Kidney (tissue), 14 donors: ENCODE results near the gene C11orf91. TPM values are rescaled to one million over a fixed set of nuclear protein-coding genes. Genes with fewer than 3 reads are reported as not detected.
A peak's percentile ranks its signal among the peaks of the same experiment; 100 is the strongest.

Experiments used
- DNase-seq, 5 donors: peaks; one replicate each; pipeline ENCODE4 v3.0.0-alpha.2; 2013 to 2020
- FAIRE-seq: peaks from 2 replicates; lab custom pipeline; 2012; peaks lifted over from hg19 to GRCh38; lab: Jason Lieb, UNC
- H3K27ac ChIP-seq, 2 donors: one replicate each; pipeline ENCODE4 v1.7.0; 2013; ENCODE audit warnings: low read depth in 2 of 2, low read length in 2 of 2, inconsistent platforms in 1 of 2
- H3K27me3 ChIP-seq: one replicate; pipeline ENCODE4 v1.7.1; 2013; ENCODE audit warnings: low read length, inconsistent platforms; ENCODE audit not compliant: control insufficient read depth, insufficient read depth
- H3K36me3 ChIP-seq, 3 donors: one replicate each; pipeline versions ENCODE4 v1.7.0 to v1.7.1; 2013; ENCODE audit warnings: low read length in 3 of 3, control low read depth in 1 of 3, inconsistent platforms in 1 of 3; ENCODE audit not compliant: insufficient read depth in 3 of 3, control insufficient read depth in 2 of 3
- H3K4me1 ChIP-seq, 3 donors: one replicate each; pipeline versions ENCODE4 v1.7.0 to v1.7.1; 2013; ENCODE audit warnings: low read length in 3 of 3, inconsistent platforms in 1 of 3, low read depth in 1 of 3; ENCODE audit not compliant: control insufficient read depth in 2 of 3, insufficient read depth in 2 of 3
- H3K4me3 ChIP-seq, 3 donors: one replicate each; pipeline versions ENCODE4 v1.7.0 to v1.8.1; 2013; ENCODE audit warnings: low read length in 3 of 3, control low read depth in 1 of 3, inconsistent platforms in 1 of 3
- H3K9ac ChIP-seq, 3 donors: one replicate each; pipeline versions ENCODE4 v1.7.0 to v1.7.1; 2013; ENCODE audit warnings: low read length in 3 of 3, control low read depth in 1 of 3, inconsistent platforms in 1 of 3
- H3K9me3 ChIP-seq, 3 donors: one replicate each; pipeline versions ENCODE4 v1.7.0 to v1.7.1; 2013; ENCODE audit warnings: low read length in 3 of 3, control low read depth in 1 of 3, inconsistent platforms in 1 of 3; ENCODE audit not compliant: control insufficient read depth in 2 of 3, insufficient read depth in 1 of 3
- CTCF ChIP-seq: IDR thresholded peaks from 3 replicates; pipeline ENCODE4 v1.5.1; 2012; ENCODE audit warnings: mild to moderate bottlenecking, moderate library complexity, borderline replicate concordance; ENCODE audit not compliant: insufficient read depth; ENCODE audit errors: extremely low read depth
- intact Hi-C: fragments of 100-400 bp; cut with DNase I; formaldehyde crosslinking; loops from one replicate; pipeline ENCODE4 v1.11.1; 2022
- polyA plus RNA-seq: library from polyadenylated mRNA; stranded (reverse); fragments of 350-450 nt; fragmentation: Illumina TruSeq; extraction: RNeasy Lipid Tissue Mini Kit (QIAGEN cat#74804); gene quantifications from one replicate; pipeline ENCODE4 v1.2.3, GENCODE V29; 2014; ENCODE audit warnings: low read depth, low replicate concordance; ENCODE audit not compliant: insufficient read depth
- total RNA-seq: library from RNA; stranded (reverse); fragmentation: NEBNext Ultra II Directional; extraction: Animal tissue kit (Norgen Biotek cat#: 25700); gene quantifications from one replicate; pipeline ENCODE4 v1.2.1, GENCODE V29; 2021
- donor health status: control.
- donor health status: control.
- donor health status: control.
- donor health status: control.
- donor health status: control.
- donor health status: DM: yes; HTN: yes; CAD: no.
- donor health status: Normal renal cell carcinoma (clear cell type).

Gene C11orf91
- total and polyA plus RNA-seq, 2 donors from 2014 or later = not detected

GRCh38 chr11:33736148-33736812, 35.7 kb upstream of the C11orf91 start, which contains the start of gene CD59:
Gene CD59, minus strand, starts transcription at chr11:33736423. Its CDS starts 13,978 bp downstream, at chr11:33722445.
- DNase-seq (peak; percentile 96 to 99 (median 97)), FAIRE-seq (no peak)
- no peak for TF ChIP-seq CTCF
- Histone ChIP-seq H3K4me3 (peak within 1 kb of the TSS; percentile 85 to 95 (median 91)), H3K9ac (peak within 1 kb of the TSS; percentile 79 to 95 (median 89)), H3K36me3 (peaks cover 0 to 4% (median 0%) of the 10 kb centered on the region in 3 donors), H3K27me3 (no peaks in the 10 kb centered on the region), H3K4me1 (peaks cover 2 to 17% (median 8%) of the 10 kb centered on the region in 3 donors), H3K27ac (peak within 1 kb of the TSS; percentile 95 to 97), H3K9me3 (no peaks in the 10 kb centered on the region)
- intact Hi-C loops = no loop called here

- DNase-seq = peak; percentile 54 to 84 (median 66)
- H3K36me3 ChIP-seq = peaks cover 0 to 4% (median 0%) of the 10 kb centered on the region in 3 donors
- H3K27ac ChIP-seq = peak overlapping the region; percentile 95 to 97
- intact Hi-C loops = no loop called here
- peak overlapping the region; percentile 79 to 95 (median 89) for H3K9ac ChIP-seq
- H3K4me1 ChIP-seq = peaks cover 2 to 17% (median 8%) of the 10 kb centered on the region in 3 donors
- H3K4me3 ChIP-seq = peak overlapping the region; percentile 85 to 95 (median 91)
- no peaks in the 10 kb centered on the region for H3K9me3 ChIP-seq
- H3K27me3 ChIP-seq = no peaks in the 10 kb centered on the region
- no peak for FAIRE-seq
- no peak for TF ChIP-seq CTCF
Measured at GRCh38 chr11:33735271-33736147, 34.9 kb upstream of the C11orf91 start.

GRCh38 chr11:33734441-33735270, 34.0 kb upstream of the C11orf91 start:
- Histone ChIP-seq H3K36me3 (peaks cover 0 to 4% (median 0%) of the 10 kb centered on the region in 3 donors), H3K27me3 (no peaks in the 10 kb centered on the region), H3K9me3 (no peaks in the 10 kb centered on the region), H3K27ac (peak overlapping the region; percentile 95 to 97), H3K4me1 (peaks cover 2 to 17% (median 8%) of the 10 kb centered on the region in 3 donors), H3K4me3 (peak overlapping the region; percentile 85 to 95 (median 91)), H3K9ac (peak overlapping the region; percentile 79 to 95 (median 89))
- intact Hi-C loops = no loop called here
- no peak for TF ChIP-seq CTCF
- no peak for DNase-seq
- FAIRE-seq = no peak
